HG03469 (cell line): ENCODE measurements around the gene ORC2.
"Not testable (repeated sequence)": the region's sequence is repeated elsewhere in the genome, so short reads cannot be mapped to it uniquely, and the experiment has no call there.

Experiments used
- ATAC-seq: cut with Tn5 transposase; IDR thresholded peaks from one replicate; pipeline ENCODE4 v1.9.1; 2021; ENCODE audit warnings: mild to moderate bottlenecking, moderate library complexity, moderate number of reproducible peaks; ENCODE audit not compliant: unreplicated experiment

The ORC2 gene

DNA sequence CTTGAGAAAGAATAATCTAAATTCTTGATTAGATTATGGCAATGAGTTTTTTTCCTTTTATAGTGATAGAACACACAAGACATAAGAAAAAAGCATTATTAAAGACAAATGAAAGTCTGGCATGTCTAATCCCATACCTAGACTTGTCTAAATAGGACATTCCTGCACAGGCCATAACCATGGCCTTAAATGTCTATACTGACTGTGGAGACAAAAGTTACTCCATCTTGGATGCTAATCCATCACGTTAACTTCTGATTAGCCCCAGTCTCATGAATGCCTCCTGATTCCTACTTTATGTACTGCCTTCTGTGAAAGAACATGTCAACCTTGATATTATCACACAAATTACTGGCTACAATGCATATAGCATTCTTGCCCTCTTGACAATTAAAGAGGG lies 23.6 kb downstream of the ORC2 start:
- ATAC-seq, result no peak

GRCh38 chr2:200930947-200931626 lies 32.4 kb downstream of the ORC2 start:
- ATAC-seq, result no peak

GRCh38 chr2:200929334-200930249 lies 33.9 kb downstream of the ORC2 start:
- no peak for ATAC-seq

DNA sequence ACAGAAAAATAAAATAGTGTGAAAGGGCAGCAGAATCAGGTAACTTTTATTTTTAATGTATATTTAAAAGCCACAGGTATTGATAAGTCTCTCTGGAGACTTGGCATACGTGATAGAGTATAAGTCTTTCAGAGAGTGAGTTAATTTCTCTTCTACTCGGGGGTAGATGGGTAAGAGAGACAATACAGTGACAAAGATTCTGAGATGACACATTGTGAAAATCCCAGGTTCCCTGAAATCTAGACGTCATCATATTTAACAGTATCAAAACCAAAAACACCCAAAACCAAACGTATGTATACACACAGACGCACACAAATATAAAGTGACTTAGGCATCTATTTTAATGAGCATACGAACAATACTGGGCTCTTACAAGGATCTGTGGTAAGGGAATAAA lies 41.0 kb downstream of the ORC2 start:
- no peak for ATAC-seq

DNA sequence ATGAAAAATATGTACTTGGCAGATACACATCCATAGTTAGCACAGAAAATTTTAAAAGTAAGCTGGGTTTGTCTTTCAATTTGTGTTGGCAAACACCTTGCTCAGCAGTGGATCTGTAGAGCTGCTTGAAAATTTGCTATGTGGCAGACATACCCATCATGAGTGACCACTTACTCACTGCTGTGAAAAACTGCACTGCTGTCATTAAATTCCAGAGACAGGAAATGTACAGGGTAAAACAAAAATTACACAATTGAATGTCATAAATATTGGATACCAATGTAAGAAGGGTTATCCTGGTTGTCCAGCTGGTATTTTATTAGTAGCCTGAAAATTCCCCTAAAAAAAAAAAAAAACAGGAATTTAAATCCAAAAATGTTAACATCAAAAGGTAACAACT lies 49.8 kb downstream of the ORC2 start:
- no peak for ATAC-seq

GRCh38 chr2:200909958-200910357 lies 53.5 kb downstream of the ORC2 start:
- ATAC-seq, result no peak

DNA sequence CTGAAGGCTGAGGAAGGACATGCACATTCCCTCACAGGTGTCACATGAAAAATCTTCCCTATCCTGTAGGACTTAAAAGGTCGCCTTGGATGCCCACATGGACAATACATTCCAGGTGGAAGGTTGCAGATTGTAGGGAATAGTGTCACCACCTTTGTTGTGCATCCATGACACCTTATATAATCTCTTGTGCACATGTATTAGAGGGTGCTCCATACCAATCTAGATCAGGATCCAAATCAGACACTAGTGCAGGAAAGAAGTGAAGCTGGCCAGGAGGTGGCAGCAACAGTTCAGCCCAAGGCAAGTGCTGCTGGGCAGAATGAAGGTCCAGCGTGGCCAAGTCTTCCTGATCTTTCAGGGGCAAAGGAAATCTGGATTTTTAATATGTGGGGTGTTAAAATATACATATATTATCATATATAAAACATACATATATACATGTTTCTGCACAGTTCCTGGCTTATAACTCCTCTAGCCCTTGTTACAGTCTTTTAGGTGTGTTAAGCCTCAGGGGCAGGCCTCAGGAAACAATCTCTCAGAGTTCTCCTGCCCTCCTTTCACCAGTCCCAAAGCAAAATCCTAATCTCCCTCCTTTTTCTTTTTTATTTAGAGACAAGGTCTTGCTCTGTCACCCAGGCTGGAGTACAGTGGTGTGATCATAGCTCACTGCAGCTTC lies 57.7 kb downstream of the ORC2 start:
- no peak for ATAC-seq

GRCh38 chr2:200901459-200902072 lies 61.9 kb downstream of the ORC2 start:
- peak; percentile 92 for ATAC-seq

DNA sequence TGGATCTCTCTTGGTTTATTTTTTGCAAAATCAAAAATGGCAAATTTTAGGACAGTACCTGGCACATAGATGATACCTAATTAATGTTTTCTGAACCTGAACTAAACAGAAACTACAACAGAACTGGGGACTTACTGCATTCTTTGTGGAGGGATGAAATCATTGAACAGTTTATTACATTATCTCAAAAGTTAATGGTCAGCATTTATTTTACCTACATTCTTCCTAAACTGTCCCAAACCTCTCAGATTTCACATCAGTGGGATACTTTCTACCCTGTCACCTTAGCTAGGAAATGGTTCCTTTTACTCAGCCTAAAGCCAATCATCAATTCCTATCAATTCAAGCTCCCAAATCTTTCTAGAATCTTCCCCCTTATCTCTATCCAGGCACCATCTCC lies 64.0 kb downstream of the ORC2 start:
- no peak for ATAC-seq

DNA sequence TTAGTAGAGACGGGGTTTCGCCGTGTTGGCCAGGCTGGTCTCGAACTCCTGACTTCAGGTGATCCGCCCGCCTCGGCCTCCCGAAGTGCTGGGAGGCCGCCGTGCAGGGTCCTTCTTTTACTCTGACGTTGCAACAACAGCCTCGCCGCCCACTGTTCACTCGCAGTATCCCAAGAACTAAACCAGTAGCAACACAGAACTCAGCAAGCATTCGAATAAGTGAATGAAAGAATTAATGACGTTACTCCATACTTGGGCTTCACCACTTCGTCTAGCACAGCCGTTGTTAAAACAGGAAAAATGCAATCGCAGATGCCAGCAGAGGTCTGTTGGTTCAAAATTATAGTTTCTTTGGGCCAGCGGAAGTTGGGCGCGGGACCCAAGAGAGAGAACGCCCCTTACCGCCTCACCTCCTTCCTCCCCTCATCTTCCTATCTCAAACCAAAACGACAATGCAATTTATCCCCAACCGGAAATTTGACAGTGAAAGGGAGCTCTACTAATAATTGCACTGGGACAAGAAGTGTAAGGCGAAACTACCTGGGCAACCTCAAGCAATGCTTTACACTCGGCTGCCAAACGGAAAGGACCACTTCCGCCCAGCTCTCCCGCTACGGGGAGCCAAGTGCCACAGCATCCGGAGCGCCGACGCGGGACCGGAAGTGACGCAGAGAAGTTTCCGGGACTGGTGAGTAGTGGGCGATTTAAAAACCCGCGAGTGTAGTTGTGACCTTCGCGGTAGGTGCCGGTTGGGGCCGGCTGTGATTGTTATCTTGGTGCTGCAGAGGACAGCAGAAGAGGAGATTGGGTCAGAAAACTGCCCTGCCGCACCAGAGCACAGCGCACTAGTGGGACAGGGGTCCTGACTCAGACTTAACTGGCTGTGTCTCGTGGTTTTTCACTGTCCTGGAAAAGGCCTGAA lies 74.5 kb downstream of the ORC2 start, which contains the start of the genes NIF3L1 and PPIL3:
TSS of gene NIF3L1 (plus strand) at position 668 of the 922 bp plus-strand sequence. CDS start 2,573 bp downstream, outside the sequence.
TSS of gene PPIL3 (minus strand) at position 374 of the 922 bp plus-strand sequence. CDS start 1,462 bp downstream, outside the sequence.
- ATAC-seq, result peak; percentile 74

- ATAC-seq, result not testable (repeated sequence)
Measured at GRCh38 chr2:200881715-200882249, 81.7 kb downstream of the ORC2 start.

GRCh38 chr2:200878289-200878880 lies 85.1 kb downstream of the ORC2 start:
- ATAC-seq, result no peak

DNA sequence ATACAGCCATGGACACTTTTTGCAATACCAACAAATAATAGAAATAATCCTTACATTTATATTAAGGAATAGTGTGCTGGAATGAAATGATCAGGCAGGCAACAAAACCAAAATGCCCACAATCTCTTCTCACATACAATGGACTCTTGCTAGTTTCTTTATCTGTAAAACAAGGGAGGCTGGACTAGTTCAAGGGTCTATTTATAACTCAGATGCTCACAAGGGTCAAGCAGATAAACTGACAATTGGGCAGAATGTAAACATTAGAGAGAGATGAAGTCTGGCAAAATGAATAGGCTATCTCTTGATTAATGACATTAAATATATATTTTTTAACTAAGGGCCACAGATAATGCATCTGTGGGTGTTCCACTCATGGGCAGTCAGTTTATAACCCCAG lies 86.0 kb downstream of the ORC2 start:
- ATAC-seq, result no peak

DNA sequence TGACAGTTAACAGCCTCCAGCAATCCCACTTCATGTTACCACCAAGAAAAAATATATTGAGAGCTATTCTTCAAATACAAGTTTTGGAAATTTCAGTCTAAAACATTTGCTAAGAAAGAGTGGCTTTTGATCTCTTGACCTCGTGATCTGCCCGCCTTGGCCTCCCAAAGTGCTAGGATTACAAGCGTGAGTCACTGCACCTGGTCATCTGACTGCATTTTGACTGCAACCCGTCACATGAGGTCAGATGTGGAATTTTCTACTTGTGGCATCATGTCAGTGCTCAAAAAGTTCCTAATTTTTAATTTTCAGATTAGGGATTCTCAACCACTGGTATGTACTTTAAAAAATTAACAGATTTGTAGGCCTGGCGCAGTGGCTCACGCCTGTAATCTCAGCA lies 89.9 kb downstream of the ORC2 start:
- ATAC-seq, result no peak

DNA sequence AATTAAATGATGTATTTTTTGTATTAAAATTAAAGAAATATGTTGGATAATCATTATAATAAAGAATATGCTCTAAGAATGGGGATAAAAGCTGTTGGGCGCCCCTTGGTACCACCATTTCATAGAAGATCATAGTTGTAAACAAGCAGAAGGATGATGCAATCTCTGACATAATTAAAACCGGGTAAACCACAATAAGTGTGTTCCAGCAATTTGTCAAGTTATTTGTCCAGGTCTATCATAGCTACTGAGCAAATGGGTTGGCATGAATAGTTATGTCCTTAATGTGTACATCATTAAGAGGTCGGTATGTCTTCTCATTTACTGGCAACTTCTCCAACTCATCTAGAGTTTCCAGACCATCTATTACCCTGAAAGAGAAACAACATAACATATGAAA lies 92.3 kb downstream of the ORC2 start:
- ATAC-seq, result no peak

DNA sequence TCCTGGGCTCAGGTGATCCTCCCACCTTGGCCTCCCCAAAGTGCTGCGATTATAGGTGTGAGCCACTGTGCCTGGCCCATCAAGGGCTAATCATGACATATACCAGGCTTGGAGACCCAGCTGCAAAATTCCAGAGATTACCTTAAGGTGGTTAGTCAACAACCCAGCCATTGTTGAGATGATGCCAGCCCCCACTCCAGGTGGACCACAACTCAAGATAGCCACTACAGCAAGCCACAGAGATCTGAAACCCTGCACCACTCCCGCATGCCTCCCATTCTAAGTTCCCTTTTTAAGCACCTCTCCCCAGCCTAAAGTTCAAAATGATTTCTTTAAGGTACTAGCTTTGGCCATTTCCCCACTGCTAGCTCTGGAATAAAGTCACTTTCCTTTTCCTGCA lies 94.4 kb downstream of the ORC2 start:
- no peak for ATAC-seq

GRCh38 chr2:200864176-200865034 lies 99.1 kb downstream of the ORC2 start, which contains the start of gene CLK1:
Gene CLK1 (minus strand): TSS chr2:200864658. CDS start chr2:200861862, 2,796 bp downstream.
- ATAC-seq, result peak; percentile 76

DNA sequence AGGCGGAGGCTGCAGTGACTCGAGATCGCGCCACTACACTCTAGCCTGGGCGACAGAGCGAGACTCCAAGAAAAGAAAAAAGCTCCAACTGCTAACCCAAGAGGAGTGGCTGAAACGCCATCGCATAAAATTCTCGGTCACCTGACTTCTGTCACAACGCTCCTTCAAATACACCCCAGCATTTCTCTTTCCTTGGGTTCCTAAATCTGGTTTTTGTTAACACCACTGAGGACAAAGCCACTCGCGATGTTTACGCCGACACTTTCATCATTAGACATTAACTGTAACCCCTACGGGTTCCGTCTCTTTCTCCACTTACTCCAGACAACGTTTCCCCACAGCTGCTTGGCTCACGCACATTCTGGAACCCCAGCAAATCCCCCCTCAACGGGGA lies 99.7 kb downstream of the ORC2 start:
- no peak for ATAC-seq
